UCSD-AML1 (cell line): Measurements from ENCODE around the gene TMEM98.
"Not testable (repeated sequence)": the region's sequence is repeated elsewhere in the genome, so short reads cannot be mapped to it uniquely, and the experiment has no call there.

Source experiments
- DNase-seq: peaks from one replicate; lab custom pipeline; 2025; ENCODE audit not compliant: unreplicated experiment; lab: John Stamatoyannopoulos, UW

Gene TMEM98

GRCh38 chr17:32914181-32914580 lies 13.8 kb upstream of the TMEM98 start:
- no peak for DNase-seq

GRCh38 chr17:32915245-32915644 lies 12.7 kb upstream of the TMEM98 start:
- no peak for DNase-seq

GRCh38 chr17:32916134-32916533 lies 11.8 kb upstream of the TMEM98 start:
- DNase-seq = no peak

GRCh38 chr17:32917081-32917480 lies 10.9 kb upstream of the TMEM98 start:
- DNase-seq = no peak

- DNase-seq = no peak
Observed at GRCh38 chr17:32917842-32918241, 10.1 kb upstream of the TMEM98 start.

- not testable (repeated sequence) for DNase-seq
Observed at GRCh38 chr17:32919876-32920275, 8.1 kb upstream of the TMEM98 start.

- no peak for DNase-seq
Observed at GRCh38 chr17:32920293-32920692, 7.7 kb upstream of the TMEM98 start.

GRCh38 chr17:32921017-32921416 lies 6.9 kb upstream of the TMEM98 start:
- DNase-seq = no peak

GRCh38 chr17:32923905-32924304 lies 4.0 kb upstream of the TMEM98 start:
- not testable (repeated sequence) for DNase-seq

GRCh38 chr17:32926183-32926582 lies 1.8 kb upstream of the TMEM98 start:
- no peak for DNase-seq

- not testable (repeated sequence) for DNase-seq
Observed at GRCh38 chr17:32926789-32927188, 1.2 kb upstream of the TMEM98 start.

- DNase-seq = no peak
Observed at GRCh38 chr17:32927201-32927723, 691 bp upstream of the TMEM98 start.

GRCh38 chr17:32928586-32929535 lies 908 bp downstream of the TMEM98 start:
- no peak for DNase-seq

GRCh38 chr17:32929588-32929987 lies 1.6 kb downstream of the TMEM98 start:
- no peak for DNase-seq

- DNase-seq = no peak
Observed at GRCh38 chr17:32930512-32930911, 2.6 kb downstream of the TMEM98 start.

GRCh38 chr17:32931686-32932085 lies 3.7 kb downstream of the TMEM98 start:
- DNase-seq = no peak

GRCh38 chr17:32933881-32934280 lies 5.9 kb downstream of the TMEM98 start:
- DNase-seq = no peak

- DNase-seq = no peak
Observed at GRCh38 chr17:32935726-32936125, 7.8 kb downstream of the TMEM98 start.

GRCh38 chr17:32936186-32936893 lies 8.4 kb downstream of the TMEM98 start:
- no peak for DNase-seq

GRCh38 chr17:32936894-32937500 lies 9.0 kb downstream of the TMEM98 start:
- peak; percentile 40 for DNase-seq

GRCh38 chr17:32940706-32941390 lies 12.9 kb downstream of the TMEM98 start:
- no peak for DNase-seq
